ENCODE data around the gene DBX2.

DNA sequence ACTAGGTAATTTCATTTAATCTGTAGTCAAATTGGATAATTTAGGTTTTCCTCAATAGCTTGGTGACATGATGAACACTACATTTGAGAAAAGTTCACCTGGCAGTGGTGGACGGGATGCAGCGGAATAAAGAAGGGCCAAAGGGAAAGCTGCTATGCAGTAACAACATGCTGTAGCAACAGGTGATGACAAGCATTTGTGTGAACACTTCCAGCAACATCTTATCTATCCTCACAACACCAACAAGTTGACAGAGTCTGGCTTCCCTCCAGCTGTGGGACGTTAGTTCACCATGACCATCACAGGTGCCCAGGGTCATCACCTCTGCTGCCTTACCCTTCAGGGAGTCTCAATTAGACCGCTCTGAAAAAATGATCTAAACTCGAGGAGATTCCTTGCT lies 8.3 kb downstream of the DBX2 start:
- TF ChIP-seq, protein P1, sequence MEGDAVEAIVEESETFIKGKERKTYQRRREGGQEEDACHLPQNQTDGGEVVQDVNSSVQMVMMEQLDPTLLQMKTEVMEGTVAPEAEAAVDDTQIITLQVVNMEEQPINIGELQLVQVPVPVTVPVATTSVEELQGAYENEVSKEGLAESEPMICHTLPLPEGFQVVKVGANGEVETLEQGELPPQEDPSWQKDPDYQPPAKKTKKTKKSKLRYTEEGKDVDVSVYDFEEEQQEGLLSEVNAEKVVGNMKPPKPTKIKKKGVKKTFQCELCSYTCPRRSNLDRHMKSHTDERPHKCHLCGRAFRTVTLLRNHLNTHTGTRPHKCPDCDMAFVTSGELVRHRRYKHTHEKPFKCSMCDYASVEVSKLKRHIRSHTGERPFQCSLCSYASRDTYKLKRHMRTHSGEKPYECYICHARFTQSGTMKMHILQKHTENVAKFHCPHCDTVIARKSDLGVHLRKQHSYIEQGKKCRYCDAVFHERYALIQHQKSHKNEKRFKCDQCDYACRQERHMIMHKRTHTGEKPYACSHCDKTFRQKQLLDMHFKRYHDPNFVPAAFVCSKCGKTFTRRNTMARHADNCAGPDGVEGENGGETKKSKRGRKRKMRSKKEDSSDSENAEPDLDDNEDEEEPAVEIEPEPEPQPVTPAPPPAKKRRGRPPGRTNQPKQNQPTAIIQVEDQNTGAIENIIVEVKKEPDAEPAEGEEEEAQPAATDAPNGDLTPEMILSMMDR (IDR thresholded peaks at IDR 0.05) = no peak
- TF ChIP-seq POLR2A (IDR thresholded peaks at IDR 0.05) = no peak
- TF ChIP-seq POLR2AphosphoS5 (IDR thresholded peaks at IDR 0.05) = no peak
- TF ChIP-seq EP300 (IDR thresholded peaks at IDR 0.05) = no peak
